Sigmoid colon (tissue), 7 donors: ENCODE results near the gene CRKL. TPM values are rescaled to one million over a fixed set of nuclear protein-coding genes. Genes with fewer than 3 reads are reported as not detected.

Source experiments
- DNase-seq: peaks from one replicate; pipeline ENCODE4 v3.0.0-alpha.2; 2019
- H3K27ac ChIP-seq, 4 donors: fragments of 200-600 bp; sonication (generic); one replicate each; pipeline ENCODE4 v1.5.1; 2016 to 2019; ENCODE audit warnings: mild to moderate bottlenecking in 1 of 4
- H3K27me3 ChIP-seq, 3 donors: fragments of 200-600 bp; sonication (generic); one replicate each; pipeline ENCODE4 v1.5.1; 2019; ENCODE audit warnings: mild to moderate bottlenecking in 1 of 3
- H3K36me3 ChIP-seq, 4 donors: fragments of 200-600 bp; sonication (generic); one replicate each; pipeline ENCODE4 v1.5.1; 2016 to 2019
- H3K4me1 ChIP-seq, 4 donors: fragments of 200-600 bp; sonication (generic); one replicate each; pipeline ENCODE4 v1.5.1; 2017 to 2019
- H3K4me3 ChIP-seq, 4 donors: fragments of 200-600 bp; sonication (generic); one replicate each; pipeline ENCODE4 v1.5.1; 2017 to 2019; ENCODE audit warnings: mild to moderate bottlenecking in 2 of 4, moderate library complexity in 1 of 4
- H3K9me3 ChIP-seq, 4 donors: fragments of 200-600 bp in 3 of 4; sonication (generic) in 3 of 4; one replicate each; pipeline versions ENCODE4 v1.5.1 to v1.6.1; 2013 to 2019
- EP300 ChIP-seq, 4 donors: sonication (generic); formaldehyde crosslinking; IDR thresholded peaks; one replicate each; pipeline ENCODE4 v1.6.1; 2017; ENCODE audit warnings: antibody characterized with exemption in 4 of 4
- POLR2A ChIP-seq, 2 donors: fragments of 450-650 bp; IDR thresholded peaks; one replicate each; pipeline ENCODE4 v1.6.1; 2016; ENCODE audit warnings: antibody characterized with exemption in 2 of 2, mild to moderate bottlenecking in 2 of 2, moderate library complexity in 2 of 2
- POLR2AphosphoS5 ChIP-seq, 4 donors: sonication (generic); formaldehyde crosslinking; IDR thresholded peaks; one replicate each; pipeline ENCODE4 v1.6.1; 2017; ENCODE audit warnings: antibody characterized with exemption in 4 of 4
- WGBS, 2 donors: extraction: QIAGEN DNeasy Blood & Tissue Kit; methylation state at CpG; one replicate each; pipeline ENCODE4 v1.1.7; 2013; 5-methylcytosine and 5-hydroxymethylcytosine counted together
- intact Hi-C: fragments of 100-400 bp; cut with DNase I; formaldehyde crosslinking; loops from one replicate; pipeline ENCODE4 v1.15.1; 2023
- polyA plus RNA-seq, 3 donors: library from polyadenylated mRNA; stranded (reverse); fragments of 200-250 nt; gene quantifications; one replicate each; pipeline ENCODE4 v1.2.3, GENCODE V29; 2013
- total RNA-seq, 4 donors: library from RNA; depleted of rRNA; stranded (reverse); fragments of >200 nt; gene quantifications; one replicate each; pipeline ENCODE4 v1.1.0, GENCODE V29; 2016
- TF ChIP-seq, protein P1 (sequence below), 4 experiments: fragments of 450-650 bp in 3 of 4; fragments of 200-600 bp in 1 of 4; IDR thresholded peaks; one replicate each; pipeline ENCODE4 v1.5.1; 2016 to 2019; ENCODE audit warnings: antibody characterized with exemption in 4 of 4, mild to moderate bottlenecking in 3 of 4, moderate library complexity in 2 of 4
- donor health status: healthy with polysubstance abuse.
- donor health status: Bipolar disorder and iron deficiency.
- donor health status: healthy.

CRKL gene, protein sequence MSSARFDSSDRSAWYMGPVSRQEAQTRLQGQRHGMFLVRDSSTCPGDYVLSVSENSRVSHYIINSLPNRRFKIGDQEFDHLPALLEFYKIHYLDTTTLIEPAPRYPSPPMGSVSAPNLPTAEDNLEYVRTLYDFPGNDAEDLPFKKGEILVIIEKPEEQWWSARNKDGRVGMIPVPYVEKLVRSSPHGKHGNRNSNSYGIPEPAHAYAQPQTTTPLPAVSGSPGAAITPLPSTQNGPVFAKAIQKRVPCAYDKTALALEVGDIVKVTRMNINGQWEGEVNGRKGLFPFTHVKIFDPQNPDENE
- total RNA-seq = 10 to 100 TPM; 35.6 to 37.1 (median 36.4) TPM
- polyA plus RNA-seq = 10 to 100 TPM; 16.8 to 25.0 (median 21.3) TPM

DNA sequence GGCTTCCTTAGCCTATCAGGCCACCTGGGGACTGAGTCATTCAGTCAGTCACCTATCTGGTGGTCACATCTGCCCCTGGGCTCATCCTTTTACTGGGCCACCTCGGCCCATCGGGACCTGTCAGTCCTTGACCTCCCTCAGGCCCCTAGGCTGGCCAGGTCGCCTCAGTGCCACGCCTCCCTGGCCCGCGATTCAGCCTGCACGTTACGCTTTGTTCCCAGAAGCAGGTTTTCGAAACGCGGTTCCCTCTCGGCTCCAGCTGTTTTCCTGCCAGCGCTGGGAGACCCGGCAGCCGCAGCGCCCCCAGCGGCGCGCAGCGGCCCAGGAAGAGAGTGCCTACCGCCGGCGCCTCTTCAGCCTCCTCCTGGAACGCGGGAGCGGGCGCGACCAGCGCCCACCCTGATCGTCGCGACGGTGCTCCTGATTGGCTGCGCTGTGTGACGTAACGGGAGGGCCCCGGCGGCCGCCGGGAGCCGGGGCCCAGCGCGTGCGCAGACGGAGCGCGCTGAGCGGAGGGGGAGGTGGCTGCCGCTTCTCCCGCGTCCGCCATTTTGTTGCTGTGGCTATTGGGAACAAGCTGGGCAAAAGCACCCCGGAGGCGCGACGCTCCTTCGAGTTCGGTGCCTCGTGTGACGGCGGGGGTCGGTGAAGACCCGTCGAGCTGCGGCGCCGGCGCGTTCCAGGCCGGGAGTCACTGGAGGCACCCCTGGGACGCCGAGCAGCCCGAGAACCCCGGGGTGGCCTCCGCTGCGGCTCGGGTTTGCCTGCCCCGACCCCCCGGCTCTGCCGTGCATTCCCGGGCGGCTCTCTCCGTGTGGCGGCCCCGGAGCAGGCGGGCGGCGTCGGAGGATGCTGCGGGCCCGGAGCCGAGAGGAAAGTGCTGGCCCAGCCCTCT lies at the start of gene CRKL:
CRKL (plus strand) TSS at position 492 of the 895 bp plus-strand sequence. CDS start 528 bp downstream, outside the sequence.
- peaks cover 0 to 38% (median 31%) of the 10 kb centered on the region in 4 donors for H3K4me1 ChIP-seq
- H3K27ac ChIP-seq = peak within 1 kb of the TSS; percentile 95 to 100 (median 98)
- DNase-seq = peak; percentile 99
- H3K9me3 ChIP-seq = no peaks in the 10 kb centered on the region
- WGBS, 2 donors = 0% methylated on average over 92 of the region's 92 CpGs
- peak within 1 kb of the TSS; percentile 92 to 100 (median 96) for H3K4me3 ChIP-seq
- H3K36me3 ChIP-seq = no peaks in the 10 kb centered on the region
- no peaks in the 10 kb centered on the region for H3K27me3 ChIP-seq
- TF ChIP-seq POLR2AphosphoS5 (IDR thresholded peaks at IDR 0.05) = peak; percentile 97 to 99 (median 98)
- TF ChIP-seq EP300 (IDR thresholded peaks at IDR 0.05) = peak in 1 of 4 donors; percentile 7
- TF ChIP-seq, protein P1, sequence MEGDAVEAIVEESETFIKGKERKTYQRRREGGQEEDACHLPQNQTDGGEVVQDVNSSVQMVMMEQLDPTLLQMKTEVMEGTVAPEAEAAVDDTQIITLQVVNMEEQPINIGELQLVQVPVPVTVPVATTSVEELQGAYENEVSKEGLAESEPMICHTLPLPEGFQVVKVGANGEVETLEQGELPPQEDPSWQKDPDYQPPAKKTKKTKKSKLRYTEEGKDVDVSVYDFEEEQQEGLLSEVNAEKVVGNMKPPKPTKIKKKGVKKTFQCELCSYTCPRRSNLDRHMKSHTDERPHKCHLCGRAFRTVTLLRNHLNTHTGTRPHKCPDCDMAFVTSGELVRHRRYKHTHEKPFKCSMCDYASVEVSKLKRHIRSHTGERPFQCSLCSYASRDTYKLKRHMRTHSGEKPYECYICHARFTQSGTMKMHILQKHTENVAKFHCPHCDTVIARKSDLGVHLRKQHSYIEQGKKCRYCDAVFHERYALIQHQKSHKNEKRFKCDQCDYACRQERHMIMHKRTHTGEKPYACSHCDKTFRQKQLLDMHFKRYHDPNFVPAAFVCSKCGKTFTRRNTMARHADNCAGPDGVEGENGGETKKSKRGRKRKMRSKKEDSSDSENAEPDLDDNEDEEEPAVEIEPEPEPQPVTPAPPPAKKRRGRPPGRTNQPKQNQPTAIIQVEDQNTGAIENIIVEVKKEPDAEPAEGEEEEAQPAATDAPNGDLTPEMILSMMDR (IDR thresholded peaks at IDR 0.05) = peak; percentile 81 to 92 (median 91)
- TF ChIP-seq POLR2A (IDR thresholded peaks at IDR 0.05) = peak; percentile 85 to 94
- intact Hi-C loops = loop anchor here (10.0 kb wide), 1 partner anchor 88 kb away; the partner anchor contains the start of gene THAP7

DNA sequence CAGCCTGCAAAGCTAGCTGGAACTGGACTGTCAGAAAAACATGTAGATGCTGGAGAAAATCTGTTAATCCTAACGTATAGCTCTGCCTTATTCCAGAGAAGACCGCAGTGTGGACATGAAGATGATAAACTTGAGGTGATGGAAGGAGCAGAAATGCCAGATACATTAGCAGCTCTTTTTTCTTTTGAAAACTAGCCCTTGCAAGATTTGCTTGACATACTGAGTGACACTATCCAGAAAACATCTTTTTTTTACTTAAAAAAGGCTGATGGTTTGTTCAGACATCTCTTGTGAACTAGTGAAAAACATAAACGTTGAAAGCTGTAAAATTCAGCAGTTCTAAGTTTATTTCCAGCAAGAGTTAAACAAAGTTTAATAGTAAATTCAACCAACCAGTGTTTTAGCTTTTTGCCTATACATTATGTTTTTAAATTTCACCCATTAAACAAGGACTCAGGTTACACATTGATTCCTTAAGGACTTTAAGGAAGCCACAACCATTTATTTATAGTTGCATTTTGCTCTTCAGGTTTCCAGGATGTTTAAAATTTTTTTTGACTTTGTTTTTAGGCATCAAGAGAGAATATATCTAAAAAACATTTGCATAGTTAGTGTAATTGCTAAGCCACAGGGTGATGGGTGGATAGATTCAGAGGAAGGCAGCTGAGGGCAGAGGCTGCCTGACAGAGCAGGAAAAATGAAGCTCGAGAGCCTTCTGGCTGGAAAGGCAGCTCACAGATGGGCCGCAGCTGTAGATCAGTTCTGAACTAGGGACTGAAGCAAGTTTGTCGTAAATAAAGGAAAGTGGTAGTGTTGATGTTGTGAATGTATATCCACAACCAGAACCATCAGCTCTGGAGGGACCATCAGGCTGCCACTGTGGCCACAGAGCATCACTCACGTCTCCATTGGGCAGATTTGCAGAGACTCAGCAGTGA lies 48.9 kb upstream of the CRKL start:
- Histone ChIP-seq H3K4me1 (peaks cover 0 to 19% (median 14%) of the 10 kb centered on the region in 4 donors), H3K27me3 (no peaks in the 10 kb centered on the region), H3K36me3 (peaks cover 0 to 55% (median 8%) of the 10 kb centered on the region in 4 donors), H3K27ac (peak overlapping the region; percentile 46 to 73 (median 70)), H3K4me3 (no peak overlapping the region), H3K9me3 (no peaks in the 10 kb centered on the region)
- intact Hi-C loops = no loop called here
- 75 to 78% methylated on average over 7 of the region's 7 CpGs for WGBS, 2 donors
- DNase-seq = no peak
- TF ChIP-seq, protein P1 (IDR thresholded peaks at IDR 0.05) = no peak
- TF ChIP-seq POLR2A (IDR thresholded peaks at IDR 0.05) (no peak), EP300 (IDR thresholded peaks at IDR 0.05) (no peak), POLR2AphosphoS5 (IDR thresholded peaks at IDR 0.05) (no peak)

DNA sequence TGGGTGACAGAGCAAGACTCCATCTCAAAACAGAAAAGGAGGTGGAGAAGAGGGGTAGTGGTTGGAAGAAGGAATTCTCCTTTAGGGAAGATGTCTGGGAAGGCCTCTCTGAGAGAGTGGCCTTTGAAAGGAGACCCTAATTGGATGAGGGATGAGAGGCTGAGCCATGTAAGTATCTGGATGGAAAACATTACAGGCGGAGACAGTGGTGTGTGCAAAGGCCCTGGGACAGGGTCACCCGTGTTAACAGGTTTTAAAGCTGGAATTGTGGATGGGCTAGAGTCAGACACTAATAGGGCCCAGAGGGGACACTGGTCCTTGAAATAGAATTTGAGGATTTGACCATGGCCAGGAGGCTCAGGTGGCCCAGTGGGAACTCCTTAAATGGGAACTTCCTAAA lies 48.0 kb upstream of the CRKL start:
- Histone ChIP-seq H3K4me1 (peaks cover 0 to 19% (median 14%) of the 10 kb centered on the region in 4 donors), H3K36me3 (peaks cover 0 to 51% (median 9%) of the 10 kb centered on the region in 4 donors)
- intact Hi-C loops = no loop called here

More for the DNA sequence above, 48.0 kb upstream of the CRKL start:
- TF ChIP-seq POLR2AphosphoS5 (IDR thresholded peaks at IDR 0.05) = no peak
- no peak for TF ChIP-seq POLR2A (IDR thresholded peaks at IDR 0.05)
- TF ChIP-seq EP300 (IDR thresholded peaks at IDR 0.05) = no peak
- TF ChIP-seq, protein P1 (IDR thresholded peaks at IDR 0.05) = no peak
- DNase-seq = no peak
- H3K27me3 ChIP-seq = no peaks in the 10 kb centered on the region
- no peak overlapping the region for H3K4me3 ChIP-seq
- no peak overlapping the region for H3K27ac ChIP-seq
- no peaks in the 10 kb centered on the region for H3K9me3 ChIP-seq
- 95 to 96% methylated on average over 2 of the region's 2 CpGs for WGBS, 2 donors
